ENCODE measurements around the gene LRIG1. TPM values are rescaled to one million over a fixed set of nuclear protein-coding genes. Genes with fewer than 3 reads are reported as not detected.

The LRIG1 gene
- total and polyA plus RNA-seq, 10 of the 15 experiments (the other 5 are each of a cell fraction or from before 2014, with no cell fraction given) = 0.84 to 16.4 (median 8.1) TPM

DNA sequence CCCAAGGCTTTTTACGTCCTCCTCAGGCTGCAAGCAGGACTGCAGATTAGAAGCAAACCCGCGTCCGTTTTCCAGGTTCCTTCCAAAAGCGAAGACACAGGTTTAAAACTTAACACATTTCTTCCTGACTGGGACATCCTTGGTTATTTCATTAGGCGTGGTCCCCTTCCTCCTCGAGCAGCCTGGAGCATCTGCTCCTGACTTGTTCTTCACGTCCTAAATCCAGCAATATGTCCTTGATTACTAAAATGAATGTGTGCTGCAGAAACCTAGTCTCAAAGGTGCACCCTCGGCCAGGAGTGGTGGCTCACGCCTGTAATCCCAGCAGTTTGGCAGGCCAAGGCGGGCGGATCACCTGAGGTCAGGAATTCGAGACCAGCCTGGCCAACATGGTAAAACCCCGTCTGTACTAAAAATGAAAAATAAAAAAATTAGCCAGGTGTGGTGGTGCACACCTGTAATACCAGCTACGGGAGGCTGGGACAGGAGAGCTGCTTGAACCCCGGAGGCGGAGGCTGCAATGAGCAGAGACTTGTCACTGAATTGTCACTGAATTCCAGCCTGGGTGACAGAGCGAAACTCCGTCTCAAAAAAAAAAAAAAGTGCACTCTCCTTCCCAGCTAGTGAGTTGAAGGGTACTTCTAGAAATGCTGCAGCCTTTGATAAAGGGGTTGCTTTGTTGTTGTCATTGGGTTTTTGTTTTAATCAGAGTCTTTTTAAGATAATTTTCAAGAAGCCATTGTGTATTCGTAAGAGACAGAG is 842 bp upstream of the LRIG1 start:
- Histone ChIP-seq H3K9me3 (replicated peaks; ENCODE audit: control insufficient read depth, insufficient read depth, low read length) (no peaks in the 10 kb centered on the region), H4K20me1 (ENCODE audit: control insufficient read depth, insufficient read depth) (no peaks in the 10 kb centered on the region), H3K27me3 (replicated peaks in 1 of 2; ENCODE audit: control insufficient read depth in 2 of 2, insufficient read depth in 2 of 2, low read length in 1 of 2) (peaks cover 2 to 4% of the 10 kb centered on the region in 2 experiments; a peak in 3 of 4 replicates), H3K9ac (ENCODE audit: control insufficient read depth, insufficient read depth, low read length) (no peak overlapping the region), H3K36me3 (ENCODE audit: control insufficient read depth in 2 of 2, insufficient read depth in 2 of 2, low read length in 1 of 2) (no peaks in the 10 kb centered on the region), H3K4me1 (ENCODE audit: control insufficient read depth, insufficient read depth, low read length) (no peaks in the 10 kb centered on the region), H3K4me2 (ENCODE audit: control insufficient read depth, insufficient read depth) (peak overlapping the region; percentile 83), H2AFZ (ENCODE audit: control insufficient read depth, low read depth, low read length) (peak overlapping the region; percentile 81), H3K79me2 (ENCODE audit: control insufficient read depth, insufficient read depth, low read length) (peaks cover 9% of the 10 kb centered on the region), H3K4me3 (peak overlapping the region; percentile 63; the same call in 1 of the 2 replicates), H3K27ac (ENCODE audit: control insufficient read depth, insufficient read depth) (no peak overlapping the region)
- ChIA-PET SMC1A (ENCODE audit: uncharacterized antibody, unreplicated experiment) (interaction anchor here (0.7 kb wide), 1 partner anchor 30 kb away, joined by 3 read pairs; no protein-coding TSS in a partner anchor), POLR2A (no interaction called here), CTCF (no interaction called here), RAD21 (ENCODE audit: unreplicated experiment) (no interaction called here)
- WGBS (ENCODE audit: insufficient coverage, insufficient replicate concordance, low lambda C conversion rate, missing lambda C conversion rate) = 38% methylated on average over 20 of the region's 20 CpGs
- TF ChIP-seq FOS (IDR thresholded peaks at IDR 0.05; ENCODE audit: borderline replicate concordance, extremely low read depth, insufficient read length) (no peak), CTCF (IDR thresholded peaks at IDR 0.05 in 2 of 3, conservative IDR thresholded peaks at IDR 0.05 in 1 of 3; ENCODE audit: control insufficient read depth in 2 of 3, extremely low read depth in 1 of 3, insufficient read depth in 1 of 3, low read depth in 3 of 3, low read length in 3 of 3) (peak in 2 of 3 experiments; percentile 12 to 24; a peak in 2 of 6 replicates), IKZF2 (IDR thresholded peaks at IDR 0.05) (0 out of 4 replicates have a peak, but pooled peaks of 1 of the 2 experiments have one; percentile 2)
- in situ Hi-C loops (cut with MboI) (no loop called here), intact Hi-C loops (cut with micrococcal nuclease; ENCODE audit: unreplicated experiment) (loop anchor here (1.0 to 10.0 kb wide), 3 partner anchors 93 to 313 kb away; no protein-coding TSS in a partner anchor)
- BruUV-seq (replicated peaks) = no TSS peak
- no peak for DNase-seq (ENCODE audit: low read depth, low spot score)
- FAIRE-seq = no peak
- ATAC-seq = no peak
